ENCODE results near the gene TSNAX. TPM values are rescaled to one million over a fixed set of nuclear protein-coding genes. Genes with fewer than 3 reads are reported as not detected.

The TSNAX gene
- total RNA-seq, 1 donor from 2014 or later = 35.6 TPM

GRCh38 chr1:231575472-231575871, 47.0 kb downstream of the TSNAX start:
- DNase-seq (ENCODE audit: low spot score, unreplicated experiment) = no peak
- no peaks in the 10 kb centered on the region for H3K4me1 Mint-ChIP-seq (ENCODE audit: low read depth)
- no peaks in the 10 kb centered on the region for H3K36me3 Mint-ChIP-seq (ENCODE audit: insufficient read depth)
- H3K4me3 Mint-ChIP-seq (ENCODE audit: low read depth) = no peak overlapping the region
- H3K27me3 Mint-ChIP-seq = no peaks in the 10 kb centered on the region
- no peaks in the 10 kb centered on the region for H3K9me3 Mint-ChIP-seq (ENCODE audit: low read depth)
- no peak for TF ChIP-seq CTCF (IDR thresholded peaks at IDR 0.05; ENCODE audit: unreplicated experiment)
- H3K27ac Mint-ChIP-seq = no peak overlapping the region

DNA sequence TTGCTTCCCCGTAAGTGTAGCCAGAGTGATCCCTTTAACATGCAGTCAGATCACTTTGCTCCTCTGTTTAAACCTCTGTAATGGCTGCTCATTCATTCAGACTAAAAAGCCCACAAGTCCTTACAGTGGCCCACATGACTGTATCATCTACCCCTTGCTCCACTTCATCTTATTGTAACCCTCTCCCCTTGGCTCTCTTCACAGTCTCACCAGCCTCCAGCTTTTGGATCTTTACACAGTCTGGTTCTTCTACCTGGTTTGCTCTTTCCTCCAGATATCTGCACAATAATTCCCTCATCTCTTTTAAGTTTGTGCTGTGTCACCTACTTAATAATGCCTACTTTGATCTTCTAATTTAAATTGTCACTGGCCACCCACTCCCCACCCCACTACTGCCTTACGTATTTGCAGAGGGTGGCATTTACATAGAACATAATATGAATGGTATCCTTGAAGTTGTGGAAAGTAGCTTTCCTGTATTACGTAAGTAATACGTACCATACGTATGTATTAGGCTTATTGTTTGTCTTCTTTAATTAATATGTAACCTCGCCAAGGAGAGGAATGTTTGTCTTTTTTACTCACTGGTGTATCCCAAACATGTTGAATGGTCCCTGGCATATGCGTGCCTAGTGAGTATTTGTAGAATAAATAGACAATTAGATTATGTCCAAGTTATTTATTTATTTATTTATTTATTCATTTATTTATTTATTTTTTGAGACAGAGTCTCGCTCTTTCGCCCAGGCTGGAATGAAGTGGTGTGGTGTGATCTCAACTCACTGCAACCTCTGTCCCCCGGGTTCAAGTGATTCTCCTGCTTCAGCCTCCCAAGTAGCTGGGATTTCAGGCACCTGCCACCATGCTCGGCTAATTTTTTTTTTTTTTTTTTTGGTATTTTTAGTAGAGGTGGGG, 48.6 kb downstream of the TSNAX start:
- H3K27ac Mint-ChIP-seq = no peak overlapping the region
- H3K9me3 Mint-ChIP-seq (ENCODE audit: low read depth) = no peaks in the 10 kb centered on the region
- TF ChIP-seq CTCF (IDR thresholded peaks at IDR 0.05; ENCODE audit: unreplicated experiment) = no peak
- no peaks in the 10 kb centered on the region for H3K27me3 Mint-ChIP-seq
- H3K36me3 Mint-ChIP-seq (ENCODE audit: insufficient read depth) = no peaks in the 10 kb centered on the region
- no peak overlapping the region for H3K4me3 Mint-ChIP-seq (ENCODE audit: low read depth)
- H3K4me1 Mint-ChIP-seq (ENCODE audit: low read depth) = no peaks in the 10 kb centered on the region
- DNase-seq (ENCODE audit: low spot score, unreplicated experiment) = no peak

DNA sequence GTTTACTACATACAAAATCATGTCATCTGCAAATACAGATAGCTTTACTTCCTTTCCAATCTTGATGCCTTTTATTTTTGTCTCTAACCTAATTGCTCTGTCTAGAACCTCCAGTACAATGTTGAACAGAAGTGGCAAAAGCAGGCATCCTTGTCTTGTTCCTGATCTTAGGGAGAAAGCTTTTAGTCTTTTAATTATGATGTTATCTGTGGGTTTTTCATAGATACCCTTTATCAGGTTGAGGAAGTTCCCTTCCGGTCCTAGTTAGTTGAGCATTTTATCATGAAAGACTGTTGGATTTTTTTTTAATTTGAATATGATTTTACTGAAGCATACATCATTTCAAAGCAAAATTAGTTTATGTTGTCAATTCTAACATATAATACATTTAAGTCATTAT, 52.4 kb downstream of the TSNAX start:
- no peaks in the 10 kb centered on the region for H3K27me3 Mint-ChIP-seq
- H3K36me3 Mint-ChIP-seq (ENCODE audit: insufficient read depth) = no peaks in the 10 kb centered on the region
- TF ChIP-seq CTCF (IDR thresholded peaks at IDR 0.05; ENCODE audit: unreplicated experiment) = no peak
- no peak overlapping the region for H3K27ac Mint-ChIP-seq
- H3K9me3 Mint-ChIP-seq (ENCODE audit: low read depth) = no peaks in the 10 kb centered on the region
- DNase-seq (ENCODE audit: low spot score, unreplicated experiment) = no peak
- H3K4me1 Mint-ChIP-seq (ENCODE audit: low read depth) = no peaks in the 10 kb centered on the region
- H3K4me3 Mint-ChIP-seq (ENCODE audit: low read depth) = no peak overlapping the region

DNA sequence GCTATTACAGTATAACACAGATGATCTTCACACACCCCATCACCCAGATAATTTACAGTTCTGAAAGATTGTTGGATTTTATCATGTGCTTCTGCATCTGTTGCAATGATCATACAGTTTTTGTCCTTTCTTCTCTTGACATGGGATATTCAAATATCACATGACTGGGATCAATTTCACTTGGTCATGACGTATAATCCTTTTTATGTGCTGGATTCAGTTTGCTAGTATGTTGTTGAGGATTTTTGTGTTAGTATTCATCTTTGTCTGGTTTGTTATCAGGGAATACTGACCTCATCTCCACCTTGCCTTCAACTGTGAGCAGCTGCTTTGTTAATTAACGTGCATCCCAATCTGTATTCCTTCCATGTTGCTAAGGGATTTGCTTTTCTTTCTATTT, 53.4 kb downstream of the TSNAX start:
- Mint-ChIP-seq H3K27me3 (no peaks in the 10 kb centered on the region), H3K27ac (no peak overlapping the region), H3K9me3 (ENCODE audit: low read depth) (no peaks in the 10 kb centered on the region), H3K4me1 (ENCODE audit: low read depth) (no peaks in the 10 kb centered on the region), H3K36me3 (ENCODE audit: insufficient read depth) (no peaks in the 10 kb centered on the region), H3K4me3 (ENCODE audit: low read depth) (no peak overlapping the region)
- DNase-seq (ENCODE audit: low spot score, unreplicated experiment) = no peak
- no peak for TF ChIP-seq CTCF (IDR thresholded peaks at IDR 0.05; ENCODE audit: unreplicated experiment)

DNA sequence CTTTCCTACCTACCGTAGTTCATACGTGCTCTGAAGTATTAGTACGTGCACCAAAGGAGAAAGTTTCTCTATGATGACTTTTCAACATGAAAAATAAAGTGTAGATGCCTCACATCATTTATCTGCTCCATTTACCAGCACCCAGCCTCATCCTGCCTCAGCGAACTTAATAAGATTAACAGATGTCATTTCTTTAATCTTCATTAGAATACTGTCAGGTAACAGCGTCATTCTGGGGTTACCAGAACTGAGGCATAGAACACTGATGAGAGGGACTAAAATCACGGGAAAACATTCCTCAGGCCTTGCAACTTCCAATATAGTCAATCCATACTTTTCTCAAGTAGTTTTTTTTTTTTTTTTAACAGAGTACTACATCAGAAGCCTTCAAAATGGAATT, 54.9 kb downstream of the TSNAX start:
- Mint-ChIP-seq H3K36me3 (ENCODE audit: insufficient read depth) (no peaks in the 10 kb centered on the region), H3K4me3 (ENCODE audit: low read depth) (no peak overlapping the region), H3K9me3 (ENCODE audit: low read depth) (no peaks in the 10 kb centered on the region), H3K27ac (no peak overlapping the region), H3K4me1 (ENCODE audit: low read depth) (no peaks in the 10 kb centered on the region), H3K27me3 (no peaks in the 10 kb centered on the region)
- no peak for TF ChIP-seq CTCF (IDR thresholded peaks at IDR 0.05; ENCODE audit: unreplicated experiment)
- DNase-seq (ENCODE audit: low spot score, unreplicated experiment) = no peak
